NCI-H187 (cell line): ENCODE data around the gene ERICH2.
A peak's percentile ranks its signal among the peaks of the same experiment; 100 is the strongest.
"Not testable (repeated sequence)": the region's sequence is repeated elsewhere in the genome, so short reads cannot be mapped to it uniquely, and the experiment has no call there.

Source experiments
- DNase-seq, 2 experiments: peaks; one replicate each; lab custom pipeline; 2025; lab: John Stamatoyannopoulos, UW

The ERICH2 gene, protein sequence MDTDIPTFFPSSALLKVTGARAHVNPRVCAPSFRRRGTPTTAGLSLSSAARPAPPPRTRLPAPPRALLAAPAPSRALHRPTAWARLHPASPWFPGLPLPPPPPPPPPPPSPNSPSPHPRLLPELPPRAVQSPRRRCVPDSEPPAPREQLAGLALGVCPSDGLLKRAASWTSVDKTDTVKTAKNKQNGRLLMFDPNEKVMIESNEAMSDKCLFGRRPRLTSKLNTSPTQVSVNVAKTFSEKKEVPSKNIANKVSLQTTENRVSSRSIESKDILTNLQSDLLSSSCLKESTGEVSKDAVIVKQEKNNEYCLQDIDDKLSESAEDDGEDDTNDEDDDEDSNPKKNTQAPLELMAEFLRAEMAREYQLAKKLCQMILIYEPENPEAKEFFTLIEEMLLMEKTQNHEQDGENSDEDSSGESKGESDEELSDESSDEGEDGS

GRCh38 chr2:170770008-170770605 lies at the start of gene ERICH2:
ERICH2 (plus strand) TSS chr2:170770378; CDS start chr2:170770682, 304 bp downstream.
- DNase-seq = peak in 1 of 2 experiments; percentile 31

DNA sequence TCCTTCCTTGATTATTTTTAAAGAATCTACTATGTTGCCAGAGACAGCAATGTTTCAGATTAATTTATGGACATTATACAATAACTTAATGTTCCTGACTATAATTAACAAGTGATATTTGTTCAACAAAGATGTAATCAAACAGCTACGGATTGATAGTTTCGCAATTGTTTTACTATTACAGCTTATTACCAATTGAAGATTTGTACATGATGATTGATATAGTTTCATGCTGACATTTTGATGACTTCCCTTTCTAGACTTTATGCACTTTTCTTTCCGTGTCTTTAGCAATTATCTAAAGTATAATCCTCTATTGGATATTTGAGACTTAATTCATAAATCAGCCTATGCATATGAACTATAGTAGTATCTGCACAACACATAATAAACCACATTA lies 48.5 kb upstream of the ERICH2 start:
- no peak for DNase-seq

- DNase-seq = no peak
Measured at GRCh38 chr2:170722301-170722700, 47.9 kb upstream of the ERICH2 start.

DNA sequence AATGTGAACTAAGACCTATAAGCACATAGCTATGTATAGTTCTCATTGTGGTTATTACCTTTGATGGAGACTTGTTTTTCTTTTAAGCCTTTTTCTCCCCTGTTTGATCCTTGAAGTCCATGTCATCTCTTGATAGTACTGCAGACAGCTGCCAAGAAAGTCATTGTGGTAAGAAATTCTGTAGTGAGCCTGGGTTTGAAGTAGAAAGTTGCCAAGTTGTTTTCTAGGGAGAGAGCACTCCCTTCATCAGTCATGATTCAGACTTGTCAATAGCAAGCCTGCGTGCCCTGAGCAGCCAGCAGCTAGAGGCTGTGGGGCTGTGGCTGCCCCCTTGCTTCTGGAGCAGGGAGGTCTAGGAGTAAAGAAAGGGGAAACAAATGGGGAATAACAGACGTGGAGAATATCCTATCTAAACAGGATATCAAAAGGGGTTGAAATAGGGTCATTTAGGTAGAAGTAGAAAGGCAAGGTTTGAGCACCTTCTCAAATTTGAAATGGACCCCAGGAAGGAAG lies 46.7 kb upstream of the ERICH2 start:
- DNase-seq = no peak

GRCh38 chr2:170733798-170734600 lies 36.2 kb upstream of the ERICH2 start:
- no peak for DNase-seq

GRCh38 chr2:170734601-170735000 lies 35.6 kb upstream of the ERICH2 start:
- not testable (repeated sequence) for DNase-seq

DNA sequence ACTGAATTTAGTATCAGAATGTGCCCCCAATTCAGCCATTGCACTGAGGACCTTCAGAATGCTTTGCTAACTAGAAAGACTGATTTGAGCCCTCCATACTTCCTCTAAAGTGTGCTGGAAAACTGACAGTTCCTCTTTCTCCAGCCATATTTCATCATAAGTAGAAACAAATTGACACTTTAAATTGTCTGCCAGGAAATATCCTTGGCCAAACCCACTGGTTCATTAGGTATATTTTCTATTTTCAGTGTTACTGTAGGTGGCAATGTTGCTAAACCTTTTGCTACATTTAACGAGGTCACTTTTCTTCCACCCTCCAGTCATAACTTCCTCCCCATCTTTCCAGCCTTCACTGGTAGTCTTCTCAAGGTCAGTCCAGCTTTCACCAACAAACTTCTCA lies 33.5 kb upstream of the ERICH2 start:
- DNase-seq = no peak

DNA sequence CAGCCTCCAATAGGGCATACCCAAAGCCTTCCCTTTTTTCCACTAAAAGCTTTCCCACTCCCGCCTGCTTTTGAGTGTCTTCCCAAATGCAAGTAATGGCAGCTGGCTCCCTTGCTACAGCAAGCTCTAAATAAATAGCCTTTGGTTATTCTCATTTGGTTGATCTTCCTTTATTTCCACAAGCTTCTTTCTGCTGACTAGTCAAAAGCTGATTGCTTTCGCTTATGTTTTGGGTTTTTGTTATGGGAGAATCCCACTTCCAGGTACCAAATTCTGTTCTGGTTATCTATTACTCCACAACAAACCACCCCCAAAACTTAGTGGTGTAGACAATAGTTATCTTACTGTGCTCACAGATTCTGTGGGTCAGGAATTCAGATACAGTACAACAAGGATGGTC lies 32.8 kb upstream of the ERICH2 start:
- DNase-seq = no peak

DNA sequence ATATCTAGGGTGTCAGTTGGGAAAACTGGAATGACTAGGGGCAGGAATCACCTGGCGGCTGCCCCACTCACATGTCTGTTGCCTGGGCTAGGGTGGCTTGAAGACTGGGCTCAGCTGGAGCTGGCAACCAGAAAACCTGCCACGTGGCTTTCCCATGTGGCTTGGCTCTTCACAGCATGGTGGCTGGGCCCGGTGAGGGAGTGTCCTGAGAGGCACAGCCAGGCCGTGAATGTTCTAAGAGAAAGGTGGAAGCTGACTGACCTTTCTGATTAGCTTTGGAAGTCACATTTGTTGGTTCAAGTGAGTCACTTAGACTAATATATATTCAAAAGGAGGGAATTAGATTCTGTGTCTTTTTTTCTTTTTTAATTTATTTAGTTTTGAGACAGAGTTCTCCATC lies 32.4 kb upstream of the ERICH2 start:
- no peak for DNase-seq

DNA sequence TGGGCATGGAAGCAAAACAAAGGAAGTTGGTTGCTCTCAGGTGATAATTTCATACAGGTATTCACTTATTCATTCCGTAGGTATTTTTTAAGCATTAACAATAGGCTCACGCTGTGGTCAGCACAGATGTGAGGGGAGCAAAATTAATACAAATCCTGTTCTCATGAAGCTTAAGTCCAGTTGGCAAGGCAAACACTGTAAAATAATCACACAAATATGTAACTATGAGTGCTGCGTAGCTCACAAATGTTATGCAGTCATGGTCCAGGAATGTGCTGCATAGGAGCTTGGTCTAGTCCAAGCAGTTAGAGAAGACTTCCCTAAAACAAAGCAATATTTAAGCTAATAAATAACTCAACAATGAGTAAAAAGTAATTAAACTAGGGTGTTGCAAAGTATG lies 31.1 kb upstream of the ERICH2 start:
- no peak for DNase-seq

DNA sequence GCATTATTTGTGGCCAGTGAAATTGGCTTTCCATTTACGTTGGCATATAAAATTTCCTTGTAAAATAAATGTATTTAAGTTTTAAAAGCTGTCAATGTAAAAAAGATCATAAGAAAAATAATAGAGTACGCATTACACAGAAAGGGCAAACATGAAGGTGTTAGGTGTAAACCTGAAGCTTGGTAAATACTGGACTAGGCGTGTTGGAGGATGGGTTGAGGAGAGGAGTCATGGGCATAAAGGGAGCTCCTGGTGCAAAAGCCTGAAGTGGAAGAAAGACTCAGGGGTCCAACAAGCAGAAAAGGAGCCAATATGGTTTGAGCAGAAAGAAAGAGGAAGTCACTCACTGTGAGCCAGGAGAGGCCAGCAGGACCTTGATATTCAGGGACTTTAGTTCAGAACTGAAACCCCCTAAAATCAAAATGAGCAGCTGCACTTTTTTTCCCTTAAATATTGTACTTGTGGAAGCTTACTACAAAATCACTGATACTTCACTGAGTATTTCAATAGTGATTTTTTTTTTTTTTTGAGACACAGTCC lies 30.6 kb upstream of the ERICH2 start:
- no peak for DNase-seq

GRCh38 chr2:170740660-170741059 lies 29.5 kb upstream of the ERICH2 start:
- DNase-seq = no peak

DNA sequence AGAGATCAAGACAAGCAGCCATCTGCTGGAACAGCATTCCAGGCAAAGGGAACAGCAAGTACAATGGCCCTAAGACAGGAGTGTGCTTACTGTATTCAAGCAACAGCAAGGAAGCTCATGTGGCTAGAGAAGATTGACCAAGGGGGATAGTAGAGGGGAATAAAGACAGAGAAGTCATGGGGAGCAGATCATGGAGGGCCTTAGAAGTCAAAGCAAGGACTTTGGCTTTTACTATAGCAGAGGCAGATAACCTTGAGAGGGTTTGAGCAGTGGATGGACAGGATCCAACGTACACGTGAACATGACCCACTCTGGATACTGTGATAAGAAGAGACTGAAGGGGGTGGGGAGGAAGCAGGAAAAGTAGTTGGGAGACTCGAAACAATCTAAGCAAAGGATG lies 28.2 kb upstream of the ERICH2 start:
- no peak for DNase-seq

GRCh38 chr2:170742896-170743529 lies 27.2 kb upstream of the ERICH2 start:
- no peak for DNase-seq

GRCh38 chr2:170743530-170744239 lies 26.5 kb upstream of the ERICH2 start:
- no peak for DNase-seq

DNA sequence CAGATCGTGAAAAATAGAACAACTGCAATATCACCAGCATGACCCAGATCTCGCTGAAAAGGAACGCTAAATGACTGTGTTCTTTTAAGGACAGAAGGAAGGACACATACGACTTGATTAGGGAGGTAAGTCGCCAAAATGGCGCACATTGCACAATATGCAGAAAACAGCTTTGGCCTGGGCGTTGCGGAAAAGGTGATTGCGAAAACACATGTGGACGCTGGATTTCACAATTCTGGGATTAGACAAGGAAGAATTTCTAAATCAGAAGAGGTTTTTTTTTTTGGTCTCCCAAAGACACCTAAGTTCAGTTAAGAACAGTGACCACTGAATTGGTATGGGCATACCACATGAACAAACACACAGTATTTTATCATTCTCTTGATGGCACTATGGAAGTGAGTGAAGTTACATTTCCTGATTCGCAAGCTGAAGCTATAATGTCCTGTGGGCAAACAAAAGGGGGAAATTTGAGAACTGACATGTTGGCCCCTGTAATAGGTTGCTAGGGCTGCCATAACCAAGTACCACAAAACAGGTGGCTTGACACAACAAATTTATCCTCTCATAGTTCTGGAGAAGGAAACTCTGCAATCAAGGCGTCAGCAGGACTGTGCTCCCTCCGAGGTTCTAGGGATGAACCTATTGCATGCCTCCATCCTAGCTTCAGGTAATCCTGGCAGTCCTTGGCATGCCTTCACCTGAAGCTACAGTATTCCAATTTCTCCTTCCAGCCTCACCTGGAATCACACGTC lies 25.8 kb upstream of the ERICH2 start:
- no peak for DNase-seq

DNA sequence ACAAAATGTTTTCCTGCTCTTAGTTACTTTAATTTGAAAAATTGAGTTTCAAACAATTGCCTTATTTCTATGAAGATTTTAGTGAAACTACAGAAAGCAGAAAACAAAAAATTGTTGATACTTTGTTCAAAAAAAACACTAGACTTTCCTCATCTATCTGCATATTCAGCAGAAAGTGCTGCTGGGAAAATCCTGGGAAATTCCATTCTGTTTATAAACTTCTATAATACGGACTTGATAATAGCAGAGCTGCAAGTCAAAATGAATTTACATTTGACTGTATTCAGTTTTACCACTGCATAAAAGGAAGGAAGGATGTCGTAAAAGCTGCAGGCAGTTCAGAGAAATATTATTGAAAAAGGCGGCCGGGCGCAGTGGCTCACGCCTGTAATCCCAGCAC lies 24.9 kb upstream of the ERICH2 start:
- no peak for DNase-seq

DNA sequence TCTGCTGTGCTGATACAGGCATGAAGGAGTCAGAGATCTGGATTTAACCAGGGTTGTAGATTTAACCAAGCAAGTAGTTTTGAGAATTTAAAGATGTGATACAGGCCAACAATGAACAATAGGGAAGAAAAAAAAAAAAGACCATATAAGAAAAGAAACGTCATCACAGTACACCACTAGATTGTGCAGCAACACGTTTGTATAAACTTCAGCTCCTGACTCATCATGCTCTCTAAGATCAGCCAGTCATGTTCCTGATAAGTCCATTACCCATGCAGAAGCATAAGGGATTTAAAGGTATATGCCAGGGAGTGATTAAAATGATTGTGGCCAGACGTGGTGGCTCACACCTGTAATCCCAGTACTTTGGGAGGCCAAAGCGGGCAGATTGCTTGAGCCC lies 22.3 kb upstream of the ERICH2 start:
- no peak for DNase-seq

DNA sequence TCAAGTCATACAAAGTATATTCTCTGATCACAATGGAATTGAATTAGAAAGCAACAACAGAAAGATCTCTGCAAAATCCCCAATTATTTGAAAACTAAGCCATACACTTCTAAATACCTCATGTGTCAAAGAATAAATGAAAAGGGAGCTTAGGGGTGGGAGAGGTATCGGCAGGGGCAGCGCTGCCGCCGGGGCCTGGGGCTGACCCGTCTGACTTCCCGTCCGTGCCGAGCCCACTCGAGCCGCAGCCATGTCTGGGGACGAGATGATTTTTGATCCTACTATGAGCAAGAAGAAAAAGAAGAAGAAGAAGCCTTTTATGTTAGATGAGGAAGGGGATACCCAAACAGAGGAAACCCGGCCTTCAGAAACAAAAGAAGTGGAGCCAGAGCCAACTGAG lies 18.6 kb upstream of the ERICH2 start:
- not testable (repeated sequence) for DNase-seq

DNA sequence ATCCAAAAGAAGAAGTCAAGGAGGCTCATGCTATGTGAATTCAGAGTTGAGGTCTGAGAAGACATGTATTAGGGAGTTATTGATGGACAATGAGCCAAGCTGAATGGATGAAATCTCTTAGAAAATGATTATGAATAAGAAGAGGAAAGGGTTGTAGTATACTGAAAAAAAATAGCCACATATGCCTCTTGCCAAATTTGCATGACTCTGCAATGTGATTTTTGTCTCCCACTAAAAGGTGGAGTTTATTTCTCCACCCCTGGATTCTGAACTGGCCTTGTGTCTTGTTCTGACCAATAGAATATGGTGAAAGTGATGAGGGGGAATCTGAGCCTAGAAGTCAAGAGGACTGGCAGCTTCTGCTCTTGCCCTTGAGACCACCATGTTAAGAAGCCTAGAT lies 8.6 kb upstream of the ERICH2 start:
- DNase-seq = no peak
